OCI-LY7 (cell line): ENCODE results near the gene RTL3. TPM values are rescaled to one million over a fixed set of nuclear protein-coding genes. Genes with fewer than 3 reads are reported as not detected.

Experiments used
- BruUV-seq: library from RNA; stranded (reverse); fragments of 400-500 nt; replicated peaks from 2 replicates; lab custom pipeline; 2021; lab: Mats Ljungman, UMichigan
- CTCF ChIA-PET: fragments of 300-600 bp; sonication (Branson Sonifier 250); formaldehyde crosslinking; loops from one replicate; lab custom pipeline; 2022; ENCODE audit warnings: antibody characterized with exemption; ENCODE audit not compliant: unreplicated experiment; lab: Charles Lee
- POLR2A ChIA-PET: fragments of 300-600 bp; sonication (Branson Sonifier 250); formaldehyde crosslinking; loops from one replicate; lab custom pipeline; 2022; ENCODE audit warnings: antibody characterized with exemption; lab: Charles Lee
- DNase-seq: peaks from one replicate; pipeline ENCODE4 v3.0.0-alpha.2; 2015; ENCODE audit warnings: low spot score
- H2AFZ ChIP-seq: fragments of 200-600 bp; sonication (generic), shearing (Covaris generic); 2 replicates; pipeline ENCODE4 v1.6.1; 2014; ENCODE audit warnings: mild to moderate bottlenecking, antibody characterized with exemption, low read length, moderate library complexity
- H3K27ac ChIP-seq: fragments of 200-600 bp; sonication (generic); 2 replicates; pipeline ENCODE4 v1.5.1; 2014; ENCODE audit warnings: mixed run types, low read depth, mild to moderate bottlenecking, moderate library complexity, low read length, inconsistent platforms; ENCODE audit not compliant: poor library complexity, severe bottlenecking
- H3K36me3 ChIP-seq: fragments of 200-600 bp; sonication (generic); 2 replicates; pipeline ENCODE4 v1.6.1; 2014; ENCODE audit warnings: mild to moderate bottlenecking, antibody characterized with exemption, low read length, moderate library complexity, mixed read lengths; ENCODE audit not compliant: insufficient read depth
- H3K4me1 ChIP-seq: fragments of 200-600 bp; sonication (generic); 2 replicates; pipeline ENCODE4 v1.5.1; 2014; ENCODE audit warnings: mild to moderate bottlenecking, low read length; ENCODE audit not compliant: insufficient read depth, poor library complexity, severe bottlenecking
- H3K4me2 ChIP-seq: fragments of 200-600 bp; sonication (generic); 2 replicates; pipeline ENCODE4 v1.6.1; 2014; ENCODE audit warnings: mild to moderate bottlenecking, low read length
- H3K4me3 ChIP-seq: fragments of 200-600 bp; sonication (generic); 2 replicates; pipeline ENCODE4 v1.5.1; 2014; ENCODE audit warnings: mild to moderate bottlenecking, low read depth, low read length; ENCODE audit not compliant: poor library complexity, severe bottlenecking
- H3K79me2 ChIP-seq: fragments of 200-600 bp; sonication (generic); 2 replicates; pipeline ENCODE4 v1.6.1; 2016; ENCODE audit warnings: low read depth, mild to moderate bottlenecking, low read length, moderate library complexity, mixed read lengths; ENCODE audit not compliant: insufficient read depth
- H3K9me2 ChIP-seq: fragments of 200-600 bp; sonication (generic); 2 replicates; pipeline ENCODE4 v1.6.1; 2016; ENCODE audit warnings: mild to moderate bottlenecking, low read length, mixed read lengths; ENCODE audit not compliant: insufficient read depth
- H3K9me3 ChIP-seq: fragments of 200-600 bp; sonication (generic); 2 replicates; pipeline ENCODE4 v1.6.1; 2014; ENCODE audit warnings: mild to moderate bottlenecking, mixed run types, low read length, mixed read lengths
- H4K20me1 ChIP-seq: fragments of 200-600 bp; sonication (generic); 2 replicates; pipeline ENCODE4 v1.6.1; 2014; ENCODE audit warnings: mild to moderate bottlenecking, antibody characterized with exemption, low read length, moderate library complexity, mixed read lengths; ENCODE audit not compliant: insufficient read depth
- EZH2phosphoT487 ChIP-seq: fragments of 200-600 bp; sonication (generic); IDR thresholded peaks from 2 replicates; pipeline ENCODE4 v1.6.1; 2018; ENCODE audit warnings: low read depth, borderline replicate concordance, mild to moderate bottlenecking, mixed run types, antibody characterized with exemption, low read length, moderate library complexity, mixed read lengths
- intact Hi-C: fragments of 100-400 bp; cut with micrococcal nuclease; formaldehyde crosslinking; loops from one replicate; pipeline ENCODE4 v1.10.0; 2022; ENCODE audit not compliant: unreplicated experiment
- total RNA-seq, 2 experiments: library from RNA; depleted of rRNA in 1 of 2; stranded (reverse); fragments of >200 nt in 1 of 2; shearing (Covaris generic) in 1 of 2; gene quantifications; 2 replicates each; pipeline ENCODE4 v1.2.3, GENCODE V29; 2014 to 2022
- TF ChIP-seq, protein P1 (sequence below): fragments of 200-600 bp; sonication (generic); conservative IDR thresholded peaks from 2 replicates; pipeline ENCODE4 v1.5.1; 2014; ENCODE audit warnings: mild to moderate bottlenecking, antibody characterized with exemption, low read length, moderate library complexity, mixed read lengths

RTL3 gene
- total RNA-seq, 2 experiments from 2014 or later, result not detected

DNA sequence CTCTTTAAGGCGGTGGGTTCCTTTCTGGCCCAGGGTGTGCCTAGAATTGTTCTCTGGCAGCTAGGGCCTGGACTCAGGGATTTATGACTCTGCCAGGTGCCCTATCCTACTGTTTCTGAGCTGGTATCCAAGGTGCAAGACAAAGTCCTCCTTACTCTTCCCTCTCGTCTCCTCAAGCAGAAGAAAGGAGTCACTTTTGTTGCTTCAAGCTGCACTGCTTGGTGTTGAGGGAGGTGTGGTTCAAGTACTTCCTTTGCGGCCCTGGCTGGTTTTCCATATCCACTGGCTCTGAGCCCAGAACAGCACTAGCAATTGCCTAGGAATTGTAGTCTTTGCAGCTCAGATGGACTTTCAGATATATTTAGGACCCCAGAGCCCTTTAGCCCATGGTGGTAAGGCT is 39.3 kb downstream of the RTL3 start:
- POLR2A ChIA-PET, result no interaction called here
- Histone ChIP-seq H3K4me3 (no peak overlapping the region), H3K27ac (no peak overlapping the region), H3K79me2 (no peaks in the 10 kb centered on the region), H3K4me1 (no peaks in the 10 kb centered on the region), H3K9me3 (no peaks in the 10 kb centered on the region), H2AFZ (no peak overlapping the region), H3K9me2 (no peaks in the 10 kb centered on the region), H3K4me2 (no peak overlapping the region), H3K36me3 (no peaks in the 10 kb centered on the region), H4K20me1 (no peaks in the 10 kb centered on the region)
- intact Hi-C loops, result no loop called here
- DNase-seq, result no peak
- TF ChIP-seq, protein P1, sequence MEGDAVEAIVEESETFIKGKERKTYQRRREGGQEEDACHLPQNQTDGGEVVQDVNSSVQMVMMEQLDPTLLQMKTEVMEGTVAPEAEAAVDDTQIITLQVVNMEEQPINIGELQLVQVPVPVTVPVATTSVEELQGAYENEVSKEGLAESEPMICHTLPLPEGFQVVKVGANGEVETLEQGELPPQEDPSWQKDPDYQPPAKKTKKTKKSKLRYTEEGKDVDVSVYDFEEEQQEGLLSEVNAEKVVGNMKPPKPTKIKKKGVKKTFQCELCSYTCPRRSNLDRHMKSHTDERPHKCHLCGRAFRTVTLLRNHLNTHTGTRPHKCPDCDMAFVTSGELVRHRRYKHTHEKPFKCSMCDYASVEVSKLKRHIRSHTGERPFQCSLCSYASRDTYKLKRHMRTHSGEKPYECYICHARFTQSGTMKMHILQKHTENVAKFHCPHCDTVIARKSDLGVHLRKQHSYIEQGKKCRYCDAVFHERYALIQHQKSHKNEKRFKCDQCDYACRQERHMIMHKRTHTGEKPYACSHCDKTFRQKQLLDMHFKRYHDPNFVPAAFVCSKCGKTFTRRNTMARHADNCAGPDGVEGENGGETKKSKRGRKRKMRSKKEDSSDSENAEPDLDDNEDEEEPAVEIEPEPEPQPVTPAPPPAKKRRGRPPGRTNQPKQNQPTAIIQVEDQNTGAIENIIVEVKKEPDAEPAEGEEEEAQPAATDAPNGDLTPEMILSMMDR, result no peak
- no peak for TF ChIP-seq EZH2phosphoT487
- no TSS peak for BruUV-seq
- CTCF ChIA-PET, result no interaction called here

DNA sequence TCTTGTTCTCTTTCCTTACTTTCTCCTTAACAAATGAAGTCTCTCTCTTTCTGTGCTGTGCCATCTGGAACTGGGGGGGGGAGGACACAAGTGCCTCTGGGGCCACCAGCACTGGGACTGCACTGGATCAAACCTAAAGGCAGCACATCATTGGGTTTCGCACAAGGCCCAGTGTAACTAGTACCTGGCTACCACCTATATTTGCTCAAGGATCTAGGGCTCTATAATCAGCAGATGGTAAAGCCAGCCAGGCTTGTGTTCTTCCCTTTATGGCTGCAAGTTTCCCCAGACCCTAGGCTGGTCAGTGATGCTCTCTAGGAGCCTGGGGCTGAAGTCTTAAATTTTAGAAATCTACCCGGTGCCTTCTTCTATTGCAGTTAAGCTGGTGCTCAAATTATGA is 40.1 kb downstream of the RTL3 start:
- H3K27ac ChIP-seq, result no peak overlapping the region
- H3K4me2 ChIP-seq, result no peak overlapping the region
- H4K20me1 ChIP-seq, result no peaks in the 10 kb centered on the region
- BruUV-seq, result no TSS peak
- intact Hi-C loops, result no loop called here
- CTCF ChIA-PET, result no interaction called here
- H2AFZ ChIP-seq, result no peak overlapping the region
- no peak for TF ChIP-seq EZH2phosphoT487
- TF ChIP-seq, protein P1, result no peak
- H3K79me2 ChIP-seq, result no peaks in the 10 kb centered on the region
- no peaks in the 10 kb centered on the region for H3K9me3 ChIP-seq
- no peaks in the 10 kb centered on the region for H3K36me3 ChIP-seq
- POLR2A ChIA-PET, result no interaction called here
- H3K9me2 ChIP-seq, result no peaks in the 10 kb centered on the region
- H3K4me1 ChIP-seq, result no peaks in the 10 kb centered on the region
- no peak for DNase-seq
- H3K4me3 ChIP-seq, result no peak overlapping the region

- TF ChIP-seq EZH2phosphoT487, result no peak
- TF ChIP-seq, protein P1, result no peak
- no peaks in the 10 kb centered on the region for H4K20me1 ChIP-seq
- no peak overlapping the region for H2AFZ ChIP-seq
- no peaks in the 10 kb centered on the region for H3K9me3 ChIP-seq
- no peaks in the 10 kb centered on the region for H3K4me1 ChIP-seq
- no TSS peak for BruUV-seq
- DNase-seq, result no peak
- H3K4me3 ChIP-seq, result no peak overlapping the region
- ChIA-PET POLR2A (no interaction called here), CTCF (no interaction called here)
- intact Hi-C loops, result no loop called here
- H3K36me3 ChIP-seq, result no peaks in the 10 kb centered on the region
- no peaks in the 10 kb centered on the region for H3K9me2 ChIP-seq
- no peaks in the 10 kb centered on the region for H3K79me2 ChIP-seq
- no peak overlapping the region for H3K4me2 ChIP-seq
- H3K27ac ChIP-seq, result no peak overlapping the region
Observed at GRCh38 chrX:78614264-78614663, 44.9 kb downstream of the RTL3 start.

Other genes starting within 250 kb of the RTL3 start
- not detected in 2 replicates for gene LPAR4, start 88.4 kb upstream of the RTL3 start, total RNA-seq (2014; rRNA removed; shearing (Covaris generic))
- not detected in 2 replicates for gene LPAR4, start 88.4 kb upstream of the RTL3 start, total RNA-seq (2022)